ENCODE data around the gene FRS3. TPM values are rescaled to one million over a fixed set of nuclear protein-coding genes. Genes with fewer than 3 reads are reported as not detected.

The FRS3 gene
- total and polyA plus RNA-seq, 9 of the 15 experiments (the other 6 are each of a cell fraction or from before 2014, with no cell fraction given), result 0.03 to 3.7 (median 1.6) TPM

DNA sequence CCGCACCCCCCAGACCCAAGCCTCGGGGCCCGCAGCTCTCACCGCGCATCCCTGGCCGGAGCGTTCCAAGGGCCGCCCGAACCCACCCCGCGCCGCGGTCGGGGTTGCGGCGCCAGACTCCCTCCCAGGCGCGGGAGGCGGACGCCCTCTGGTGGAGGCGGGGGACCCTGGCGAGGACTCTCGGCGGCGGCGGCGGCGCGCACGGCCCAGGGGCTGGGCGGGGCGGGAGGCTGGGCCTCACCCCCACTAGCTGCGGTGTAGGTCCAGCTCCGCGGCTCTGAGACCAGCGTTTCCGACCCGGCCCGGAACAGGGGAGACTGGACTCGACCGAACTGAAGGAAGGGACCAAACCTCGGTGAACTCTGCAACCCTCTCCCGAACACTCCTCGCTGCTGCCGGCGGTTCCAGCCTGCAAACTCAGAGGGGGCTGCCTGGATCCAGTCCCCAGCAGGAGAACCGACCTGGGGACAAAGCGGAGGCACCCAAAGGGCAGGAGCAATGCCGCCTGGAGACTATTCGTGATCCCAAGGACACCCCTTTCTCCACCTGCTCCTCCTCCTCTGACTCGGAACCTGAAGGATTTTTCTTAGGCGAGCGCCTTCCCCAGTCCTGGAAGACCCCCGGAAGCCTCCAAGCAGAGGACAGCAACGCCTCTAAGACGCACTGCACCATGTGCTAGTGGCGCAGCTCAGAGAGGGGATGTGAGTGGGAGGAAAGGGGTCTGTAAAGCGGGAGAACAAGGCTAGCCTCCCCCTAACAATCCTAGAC lies 6.9 kb upstream of the FRS3 start (continued):
- TF ChIP-seq, protein P1, sequence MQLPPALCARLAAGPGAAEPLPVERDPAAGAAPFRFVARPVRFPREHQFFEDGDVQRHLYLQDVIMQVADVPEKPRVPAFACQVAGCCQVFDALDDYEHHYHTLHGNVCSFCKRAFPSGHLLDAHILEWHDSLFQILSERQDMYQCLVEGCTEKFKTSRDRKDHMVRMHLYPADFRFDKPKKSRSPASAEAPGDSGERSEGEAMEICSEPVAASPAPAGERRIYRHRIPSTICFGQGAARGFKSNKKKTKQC (CRISPR knock-in tag; IDR thresholded peaks at IDR 0.05), result peak; percentile 35; the same call in 1 of the 2 replicates
- TF ChIP-seq TGIF2 (CRISPR knock-in tag; IDR thresholded peaks at IDR 0.05), result no peak
- TF ChIP-seq NR1H2 (CRISPR knock-in tag; IDR thresholded peaks at IDR 0.05), result 0 out of 2 replicates have a peak, but pooled peaks have one; percentile 49
- peak; percentile 90 for TF ChIP-seq SMC3 (conservative IDR thresholded peaks at IDR 0.05; ENCODE audit: insufficient read depth, low read depth, low read length)
- TF ChIP-seq CCAR2 (IDR thresholded peaks at IDR 0.05; ENCODE audit: low read depth, low read length), result no peak
- TF ChIP-seq MYC (IDR thresholded peaks at IDR 0.05; ENCODE audit: low read depth, low read length), result no peak; the same call in 1 of the 2 replicates
- TF ChIP-seq MYC (CRISPR knock-in tag; IDR thresholded peaks at IDR 0.05; ENCODE audit: borderline replicate concordance, low read depth), result peak; percentile 77; the same call in 1 of the 2 replicates
- TF ChIP-seq, protein P2, sequence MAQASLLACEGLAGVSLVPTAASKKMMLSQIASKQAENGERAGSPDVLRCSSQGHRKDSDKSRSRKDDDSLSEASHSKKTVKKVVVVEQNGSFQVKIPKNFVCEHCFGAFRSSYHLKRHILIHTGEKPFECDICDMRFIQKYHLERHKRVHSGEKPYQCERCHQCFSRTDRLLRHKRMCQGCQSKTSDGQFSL (CRISPR knock-in tag; IDR thresholded peaks at IDR 0.05), result peak; percentile 69
- TF ChIP-seq, protein P2 (tag; IDR thresholded peaks at IDR 0.05), result peak in 1 of 2 experiments; percentile 57; a peak in 1 of 4 replicates
- peak; percentile 82 to 85 for TF ChIP-seq RAD21 (CRISPR knock-in tag; conservative IDR thresholded peaks at IDR 0.05 in 1 of 2, IDR thresholded peaks at IDR 0.05 in 1 of 2)
- TF ChIP-seq, protein P3, sequence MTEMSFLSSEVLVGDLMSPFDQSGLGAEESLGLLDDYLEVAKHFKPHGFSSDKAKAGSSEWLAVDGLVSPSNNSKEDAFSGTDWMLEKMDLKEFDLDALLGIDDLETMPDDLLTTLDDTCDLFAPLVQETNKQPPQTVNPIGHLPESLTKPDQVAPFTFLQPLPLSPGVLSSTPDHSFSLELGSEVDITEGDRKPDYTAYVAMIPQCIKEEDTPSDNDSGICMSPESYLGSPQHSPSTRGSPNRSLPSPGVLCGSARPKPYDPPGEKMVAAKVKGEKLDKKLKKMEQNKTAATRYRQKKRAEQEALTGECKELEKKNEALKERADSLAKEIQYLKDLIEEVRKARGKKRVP (CRISPR knock-in tag; IDR thresholded peaks at IDR 0.05), result no peak
- TF ChIP-seq FOXA3 (CRISPR knock-in tag; conservative IDR thresholded peaks at IDR 0.05 in 1 of 2, IDR thresholded peaks at IDR 0.05 in 1 of 2), result peak in 1 of 2 experiments; percentile 21; a peak in 1 of 4 replicates
- TF ChIP-seq RBFOX2 (IDR thresholded peaks at IDR 0.05; ENCODE audit: low read depth, low read length), result no peak; the same call in 1 of the 2 replicates
- 0 out of 2 replicates have a peak, but pooled peaks have one; percentile 68 for TF ChIP-seq ESRRB (CRISPR knock-in tag; IDR thresholded peaks at IDR 0.05; ENCODE audit: borderline replicate concordance)
- TF ChIP-seq ILF3 (IDR thresholded peaks at IDR 0.05; ENCODE audit: borderline replicate concordance), result peak; percentile 91; the same call in 1 of the 2 replicates
- peak in 1 of 2 experiments; percentile 64; a peak in 1 of 4 replicates for TF ChIP-seq RCOR1 (IDR thresholded peaks at IDR 0.05; ENCODE audit: borderline replicate concordance in 1 of 2, low read depth in 2 of 2, low read length in 2 of 2)
- TF ChIP-seq KLF6 (CRISPR knock-in tag; IDR thresholded peaks at IDR 0.05; ENCODE audit: borderline replicate concordance), result 0 out of 2 replicates have a peak, but pooled peaks have one; percentile 6
- no peak for TF ChIP-seq ZNF436 (CRISPR knock-in tag; IDR thresholded peaks at IDR 0.05)
- peak; percentile 15; the same call in 1 of the 2 replicates for TF ChIP-seq ZBTB17 (CRISPR knock-in tag; IDR thresholded peaks at IDR 0.05)
- TF ChIP-seq NFE2 (IDR thresholded peaks at IDR 0.05; ENCODE audit: low read depth), result no peak
- TF ChIP-seq, protein P4, sequence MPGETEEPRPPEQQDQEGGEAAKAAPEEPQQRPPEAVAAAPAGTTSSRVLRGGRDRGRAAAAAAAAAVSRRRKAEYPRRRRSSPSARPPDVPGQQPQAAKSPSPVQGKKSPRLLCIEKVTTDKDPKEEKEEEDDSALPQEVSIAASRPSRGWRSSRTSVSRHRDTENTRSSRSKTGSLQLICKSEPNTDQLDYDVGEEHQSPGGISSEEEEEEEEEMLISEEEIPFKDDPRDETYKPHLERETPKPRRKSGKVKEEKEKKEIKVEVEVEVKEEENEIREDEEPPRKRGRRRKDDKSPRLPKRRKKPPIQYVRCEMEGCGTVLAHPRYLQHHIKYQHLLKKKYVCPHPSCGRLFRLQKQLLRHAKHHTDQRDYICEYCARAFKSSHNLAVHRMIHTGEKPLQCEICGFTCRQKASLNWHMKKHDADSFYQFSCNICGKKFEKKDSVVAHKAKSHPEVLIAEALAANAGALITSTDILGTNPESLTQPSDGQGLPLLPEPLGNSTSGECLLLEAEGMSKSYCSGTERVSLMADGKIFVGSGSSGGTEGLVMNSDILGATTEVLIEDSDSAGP (CRISPR knock-in tag; IDR thresholded peaks at IDR 0.05), result peak; percentile 60; the same call in 1 of the 2 replicates
- TF ChIP-seq ETV5 (CRISPR knock-in tag; IDR thresholded peaks at IDR 0.05; ENCODE audit: low read depth), result peak; percentile 14; the same call in 1 of the 2 replicates
- peak; percentile 53; the same call in 1 of the 2 replicates for TF ChIP-seq KAT7 (CRISPR knock-in tag; IDR thresholded peaks at IDR 0.05; ENCODE audit: borderline replicate concordance)

Data from K562 (cell line).